ENCODE results near the gene NFATC1. TPM values are rescaled to one million over a fixed set of nuclear protein-coding genes. Genes with fewer than 3 reads are reported as not detected.

Gene NFATC1
- polyA plus RNA-seq, 1 experiment = 0.73 TPM

GRCh38 chr18:79378536-79379250 lies 17.0 kb upstream of the NFATC1 start:
- TF ChIP-seq, protein P1, sequence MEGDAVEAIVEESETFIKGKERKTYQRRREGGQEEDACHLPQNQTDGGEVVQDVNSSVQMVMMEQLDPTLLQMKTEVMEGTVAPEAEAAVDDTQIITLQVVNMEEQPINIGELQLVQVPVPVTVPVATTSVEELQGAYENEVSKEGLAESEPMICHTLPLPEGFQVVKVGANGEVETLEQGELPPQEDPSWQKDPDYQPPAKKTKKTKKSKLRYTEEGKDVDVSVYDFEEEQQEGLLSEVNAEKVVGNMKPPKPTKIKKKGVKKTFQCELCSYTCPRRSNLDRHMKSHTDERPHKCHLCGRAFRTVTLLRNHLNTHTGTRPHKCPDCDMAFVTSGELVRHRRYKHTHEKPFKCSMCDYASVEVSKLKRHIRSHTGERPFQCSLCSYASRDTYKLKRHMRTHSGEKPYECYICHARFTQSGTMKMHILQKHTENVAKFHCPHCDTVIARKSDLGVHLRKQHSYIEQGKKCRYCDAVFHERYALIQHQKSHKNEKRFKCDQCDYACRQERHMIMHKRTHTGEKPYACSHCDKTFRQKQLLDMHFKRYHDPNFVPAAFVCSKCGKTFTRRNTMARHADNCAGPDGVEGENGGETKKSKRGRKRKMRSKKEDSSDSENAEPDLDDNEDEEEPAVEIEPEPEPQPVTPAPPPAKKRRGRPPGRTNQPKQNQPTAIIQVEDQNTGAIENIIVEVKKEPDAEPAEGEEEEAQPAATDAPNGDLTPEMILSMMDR (IDR thresholded peaks at IDR 0.05; ENCODE audit: low read depth, low read length) = peak; percentile 95
- Histone ChIP-seq H3K27ac (ENCODE audit: low read depth, low read length) (no peak overlapping the region), H3K4me3 (ENCODE audit: low read depth, low read length) (no peak overlapping the region), H3K9me3 (ENCODE audit: control insufficient read depth, insufficient read depth, low read length) (no peaks in the 10 kb centered on the region; the same call in 1 of the 2 replicates), H3K27me3 (ENCODE audit: control insufficient read depth, insufficient read depth, low read length) (no peaks in the 10 kb centered on the region)
- POLR2A ChIA-PET = no interaction called here
- CTCF ChIA-PET = interaction anchor here (0.6 to 7.4 kb wide), 20 partner anchors 9 to 302 kb away, joined by 3 to 107 read pairs (median 3); no protein-coding TSS in a partner anchor
- no peak for DNase-seq (ENCODE audit: low read depth, low spot score)

- H3K27ac ChIP-seq (ENCODE audit: low read depth, low read length) = no peak overlapping the region
- no peaks in the 10 kb centered on the region; the same call in 1 of the 2 replicates for H3K9me3 ChIP-seq (ENCODE audit: control insufficient read depth, insufficient read depth, low read length)
- ChIA-PET CTCF (interaction anchor here (0.7 to 7.4 kb wide), 14 partner anchors 8 to 324 kb away, joined by 3 to 107 read pairs (median 6); no protein-coding TSS in a partner anchor), POLR2A (no interaction called here)
- TF ChIP-seq, protein P1 (IDR thresholded peaks at IDR 0.05; ENCODE audit: low read depth, low read length) = no peak
- no peaks in the 10 kb centered on the region for H3K27me3 ChIP-seq (ENCODE audit: control insufficient read depth, insufficient read depth, low read length)
- DNase-seq (ENCODE audit: low read depth, low spot score) = no peak
- H3K4me3 ChIP-seq (ENCODE audit: low read depth, low read length) = no peak overlapping the region
These were observed 16.4 kb upstream of the NFATC1 start for GRCh38 chr18:79379251-79379905.

DNA sequence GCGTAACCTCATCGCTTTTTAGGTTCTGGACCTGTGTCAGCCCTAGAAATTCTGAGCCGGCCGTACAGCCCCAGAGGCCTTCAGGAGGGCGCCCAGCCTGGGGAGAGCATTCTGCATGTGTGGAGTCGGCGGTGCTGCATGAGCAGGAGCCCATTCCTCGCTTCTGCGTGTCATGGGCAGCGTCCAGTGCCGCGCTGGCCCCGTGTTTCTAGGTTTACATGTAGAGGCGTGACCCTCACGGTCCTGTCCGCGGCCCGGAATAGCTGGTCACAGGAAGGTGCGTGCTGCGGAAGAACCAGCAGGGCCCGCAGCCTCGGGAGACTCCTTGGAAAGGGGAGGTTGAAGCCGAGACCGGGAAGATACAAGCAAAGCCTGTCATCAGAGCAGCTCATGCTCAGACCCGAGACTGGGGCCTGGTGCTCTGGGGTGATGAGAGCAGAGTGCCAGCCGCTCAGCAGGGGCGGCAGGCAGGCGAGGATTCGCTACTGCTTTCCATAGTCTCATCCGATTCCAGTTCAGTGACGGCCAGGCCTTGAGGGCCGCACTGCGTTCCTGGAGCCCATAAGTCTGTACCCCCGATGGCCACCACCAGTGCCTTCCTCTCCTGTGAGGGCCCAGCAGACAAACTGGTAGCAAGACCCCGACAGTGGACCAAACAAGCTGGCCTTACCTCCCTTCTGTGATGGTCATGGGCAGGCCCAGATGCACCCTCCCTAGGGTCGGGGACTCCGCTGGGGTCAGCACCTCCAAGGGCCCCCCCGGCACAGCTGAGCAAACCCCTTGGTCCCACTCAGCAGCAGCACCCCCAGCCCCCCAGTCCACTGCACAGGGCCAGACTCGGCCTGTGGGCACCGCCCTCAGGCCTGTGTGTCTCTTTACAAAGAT lies 15.6 kb upstream of the NFATC1 start:
- CTCF ChIA-PET = interaction anchor here (0.6 to 7.4 kb wide), 23 partner anchors 8 to 578 kb away, joined by 3 to 107 read pairs (median 4); no protein-coding TSS in a partner anchor
- POLR2A ChIA-PET = no interaction called here
- no peak for DNase-seq (ENCODE audit: low read depth, low spot score)
- TF ChIP-seq, protein P1 (IDR thresholded peaks at IDR 0.05; ENCODE audit: low read depth, low read length) = no peak
- Histone ChIP-seq H3K27ac (ENCODE audit: low read depth, low read length) (no peak overlapping the region), H3K4me3 (ENCODE audit: low read depth, low read length) (no peak overlapping the region), H3K27me3 (ENCODE audit: control insufficient read depth, insufficient read depth, low read length) (no peaks in the 10 kb centered on the region), H3K9me3 (ENCODE audit: control insufficient read depth, insufficient read depth, low read length) (no peaks in the 10 kb centered on the region; the same call in 1 of the 2 replicates)

- DNase-seq (ENCODE audit: low read depth, low spot score) = no peak
- H3K27ac ChIP-seq (ENCODE audit: low read depth, low read length) = no peak overlapping the region
- no peak overlapping the region for H3K4me3 ChIP-seq (ENCODE audit: low read depth, low read length)
- no peaks in the 10 kb centered on the region for H3K27me3 ChIP-seq (ENCODE audit: control insufficient read depth, insufficient read depth, low read length)
- TF ChIP-seq, protein P1 (IDR thresholded peaks at IDR 0.05; ENCODE audit: low read depth, low read length) = peak; percentile 83
- ChIA-PET CTCF (interaction anchor here (0.6 to 7.4 kb wide), 20 partner anchors 10 to 577 kb away, joined by 3 to 107 read pairs (median 3); no protein-coding TSS in a partner anchor), POLR2A (no interaction called here)
- H3K9me3 ChIP-seq (ENCODE audit: control insufficient read depth, insufficient read depth, low read length) = no peaks in the 10 kb centered on the region; the same call in 1 of the 2 replicates
These were observed 14.6 kb upstream of the NFATC1 start for GRCh38 chr18:79380816-79381806.
